ENCODE results near the gene SLC7A11.

SLC7A11 gene

GRCh38 chr4:138205531-138206233 is 36.5 kb downstream of the SLC7A11 start:
- no peak for DNase-seq

DNA sequence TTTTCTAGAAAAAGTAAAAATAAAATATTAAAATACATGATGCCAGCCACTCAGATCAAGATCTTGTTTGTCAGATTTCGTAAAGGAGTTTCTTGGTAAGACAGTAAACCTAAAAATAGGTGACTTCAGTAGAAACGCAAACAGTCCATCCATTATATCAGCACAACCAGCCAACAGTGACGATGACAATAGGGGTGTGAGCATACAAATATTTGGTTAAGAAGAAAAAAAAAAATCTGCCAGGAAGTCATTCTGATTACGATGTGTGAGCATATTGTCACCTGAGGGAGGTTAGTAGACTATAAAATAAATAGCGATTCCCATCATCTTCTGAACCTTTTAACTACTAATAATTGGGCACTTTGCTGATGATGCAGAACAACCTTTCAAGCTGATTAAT is 37.6 kb downstream of the SLC7A11 start:
- no peak for DNase-seq

GRCh38 chr4:138202686-138203085 is 39.5 kb downstream of the SLC7A11 start:
- DNase-seq, result no peak

DNA sequence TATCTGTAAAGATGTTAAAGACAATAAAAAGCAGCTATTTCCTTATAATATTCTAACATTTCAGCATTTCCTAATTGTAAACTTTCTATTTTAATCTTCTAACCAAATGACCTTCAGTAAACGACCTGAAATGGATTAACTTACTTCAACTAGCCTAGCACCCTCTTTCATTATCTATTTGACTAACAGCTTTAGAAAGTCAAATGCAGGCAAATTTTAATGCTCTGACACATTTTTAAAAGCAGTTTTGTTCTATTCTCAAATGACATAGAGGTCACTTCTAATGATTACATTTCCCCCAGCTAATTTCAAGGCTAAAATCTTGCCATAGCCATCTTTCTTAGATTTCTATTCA is 41.9 kb downstream of the SLC7A11 start:
- no peak for DNase-seq

DNA sequence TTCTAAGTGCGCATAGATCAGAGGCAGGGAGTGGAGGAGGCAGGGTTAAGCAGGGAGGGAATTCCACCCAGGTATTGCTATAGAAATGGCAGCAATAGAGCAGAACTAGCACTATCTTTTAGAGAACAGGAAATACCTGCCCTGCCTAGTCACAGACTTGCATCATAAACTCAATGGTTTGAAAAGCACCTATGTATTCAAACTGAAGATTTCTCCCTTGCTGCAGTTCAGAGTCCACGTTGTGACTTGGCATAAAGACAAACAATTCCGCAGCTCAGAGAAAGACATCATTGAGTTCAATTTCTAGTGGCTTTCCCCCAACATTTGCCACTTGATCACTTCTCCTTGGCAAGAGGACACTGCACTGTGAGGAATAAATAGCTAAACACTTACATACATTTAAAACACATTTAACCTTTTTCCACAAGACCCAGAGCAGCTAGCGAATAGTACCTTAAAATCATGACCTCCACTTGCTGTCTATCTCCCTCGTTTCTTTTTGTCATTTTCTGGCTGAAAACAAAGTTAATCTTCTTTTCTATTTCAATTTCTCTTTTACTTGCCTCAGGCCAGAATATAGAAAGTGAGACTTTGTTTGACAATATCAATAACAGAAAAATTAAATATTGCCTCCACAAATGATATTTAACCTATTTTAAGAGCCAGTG is 42.4 kb downstream of the SLC7A11 start:
- no peak for DNase-seq

DNA sequence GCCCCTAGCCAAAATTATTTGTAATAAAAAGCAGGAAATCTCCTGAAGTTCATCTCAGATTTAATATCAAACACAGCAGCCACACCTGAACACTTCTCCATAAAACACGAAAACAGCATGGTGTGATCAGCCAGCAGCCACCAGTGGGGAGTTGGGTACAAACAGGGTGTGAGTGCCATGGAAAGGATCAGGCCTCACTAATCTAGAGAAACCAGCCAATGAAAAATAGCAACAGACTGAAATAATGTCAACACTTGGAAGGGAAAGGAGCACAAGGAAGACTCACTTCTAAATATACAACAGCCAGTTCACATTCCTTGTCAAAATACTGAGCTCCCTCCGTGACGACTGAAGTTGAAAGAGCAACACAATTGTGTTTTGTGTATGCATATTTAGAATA is 46.0 kb downstream of the SLC7A11 start:
- no peak for DNase-seq

DNA sequence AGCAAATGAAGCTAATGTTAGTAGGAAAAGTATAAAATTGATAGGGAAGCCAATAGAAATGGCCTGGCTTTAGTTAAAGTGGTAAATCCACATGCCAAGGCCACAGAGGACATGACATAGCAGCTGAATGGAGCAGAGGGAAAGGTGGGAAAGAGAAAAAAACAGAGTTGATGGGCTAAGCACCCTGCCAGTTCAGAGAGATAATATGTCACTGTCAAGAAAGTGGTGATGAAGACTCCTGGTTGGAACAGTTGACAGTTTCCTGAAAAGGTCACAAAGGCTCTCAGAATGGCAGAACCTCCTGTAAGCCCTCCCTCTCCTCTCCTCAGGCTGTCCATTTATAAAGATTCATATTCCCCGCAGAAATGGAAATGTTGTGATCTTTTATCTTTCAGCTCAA is 48.2 kb downstream of the SLC7A11 start:
- DNase-seq, result no peak

DNA sequence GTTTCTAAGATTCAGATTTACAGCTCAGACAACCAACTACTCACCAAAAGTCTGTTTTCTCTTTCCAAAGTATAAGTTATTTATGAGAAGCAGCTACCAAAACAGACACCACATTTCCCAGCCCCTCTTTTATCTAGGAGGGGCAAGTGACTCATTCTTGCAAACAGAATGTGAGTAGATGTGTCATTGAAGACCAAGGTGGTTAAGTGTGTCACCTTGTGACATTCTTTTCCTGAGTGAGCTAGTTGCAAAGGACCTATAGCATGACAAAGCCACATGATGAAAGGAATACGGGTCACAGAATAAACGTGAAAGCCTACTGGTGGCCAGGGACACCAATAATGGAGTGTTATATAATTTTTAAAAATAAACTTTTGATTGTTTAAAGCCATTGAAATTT is 50.0 kb downstream of the SLC7A11 start:
- no peak for DNase-seq

GRCh38 chr4:138190452-138190858 is 51.7 kb downstream of the SLC7A11 start:
- no peak for DNase-seq

DNA sequence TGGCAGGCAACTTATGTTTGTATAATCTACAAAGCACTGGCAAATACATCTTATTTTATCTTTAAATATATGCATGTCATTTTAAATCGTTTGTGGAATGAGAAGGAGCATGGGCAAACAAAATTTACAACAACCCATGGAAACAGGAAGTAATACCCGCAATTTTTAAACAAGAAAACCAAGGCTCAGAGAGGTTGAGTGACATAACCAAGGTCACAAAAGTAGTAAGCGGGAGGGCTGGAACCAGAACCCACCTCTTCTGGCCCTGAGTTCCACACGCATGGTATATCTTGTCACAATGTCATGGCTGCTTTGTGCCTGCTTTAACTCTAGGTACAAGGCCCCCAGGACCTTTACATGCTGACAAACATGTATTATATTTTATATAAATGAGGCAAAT is 52.9 kb downstream of the SLC7A11 start:
- DNase-seq, result no peak

DNA sequence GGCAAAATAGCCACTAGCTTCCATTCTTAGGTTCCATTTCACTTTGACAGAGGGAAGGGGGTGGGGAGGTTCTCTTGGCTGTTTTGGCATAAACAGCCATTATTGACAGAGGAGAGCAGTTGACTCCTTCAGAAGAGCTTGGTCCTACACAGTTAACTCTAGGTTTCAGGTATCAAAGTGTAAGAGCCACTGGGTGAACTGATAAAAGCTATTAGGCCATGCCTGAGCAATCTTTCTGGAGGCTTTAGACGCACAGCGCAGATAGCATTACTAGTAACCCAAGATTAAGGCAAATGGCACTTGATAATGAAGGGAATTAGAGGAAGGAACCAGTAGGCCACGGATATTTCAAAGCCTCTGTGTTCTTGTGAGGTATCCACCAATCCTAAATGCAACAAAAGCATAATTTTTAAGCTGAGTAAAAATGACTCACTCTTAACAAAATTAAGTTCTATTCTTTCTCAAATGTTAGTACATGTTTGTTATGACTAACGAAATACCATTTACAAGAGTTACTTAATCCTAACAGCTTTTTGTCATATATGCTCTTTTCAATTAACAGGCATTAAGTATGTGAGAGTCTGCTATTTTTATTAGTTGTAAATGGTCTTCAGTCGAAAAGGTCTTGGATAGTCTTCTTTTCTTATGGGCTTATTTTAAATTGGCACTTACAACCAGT is 53.6 kb downstream of the SLC7A11 start:
- no peak for DNase-seq

- no peak for DNase-seq
These were observed 56.1 kb downstream of the SLC7A11 start for GRCh38 chr4:138185859-138186645.

GRCh38 chr4:138184886-138185285 is 57.3 kb downstream of the SLC7A11 start:
- DNase-seq, result no peak

DNA sequence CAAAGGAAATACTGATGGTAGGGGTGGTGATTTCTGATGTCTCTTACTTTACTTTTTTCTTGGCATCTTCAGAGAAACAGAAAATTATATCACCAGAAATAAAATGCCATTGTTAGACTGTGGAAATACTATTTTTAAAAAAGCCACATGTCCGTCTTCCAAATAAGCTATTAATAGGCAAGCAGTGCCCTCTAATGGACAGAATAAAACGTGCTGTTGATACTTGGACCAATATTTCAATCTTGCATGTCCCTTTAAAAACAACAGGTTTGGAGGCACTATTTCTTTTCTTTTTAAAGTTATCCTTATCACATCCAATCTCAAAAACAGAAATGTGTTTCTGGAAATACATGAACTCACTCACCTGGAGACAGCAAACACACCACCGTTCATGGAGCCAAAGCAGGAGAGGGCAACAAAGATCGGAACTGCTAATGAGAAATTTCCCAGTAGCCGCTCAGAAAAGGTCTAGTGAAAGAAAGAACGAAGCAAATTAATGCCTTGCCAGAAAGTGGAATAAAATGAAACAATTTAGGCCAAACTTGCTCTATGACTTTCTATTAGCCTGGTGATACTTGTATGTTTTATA is 59.2 kb downstream of the SLC7A11 start:
- DNase-seq, result no peak

GRCh38 chr4:138181287-138181686 is 60.9 kb downstream of the SLC7A11 start:
- DNase-seq, result no peak

DNA sequence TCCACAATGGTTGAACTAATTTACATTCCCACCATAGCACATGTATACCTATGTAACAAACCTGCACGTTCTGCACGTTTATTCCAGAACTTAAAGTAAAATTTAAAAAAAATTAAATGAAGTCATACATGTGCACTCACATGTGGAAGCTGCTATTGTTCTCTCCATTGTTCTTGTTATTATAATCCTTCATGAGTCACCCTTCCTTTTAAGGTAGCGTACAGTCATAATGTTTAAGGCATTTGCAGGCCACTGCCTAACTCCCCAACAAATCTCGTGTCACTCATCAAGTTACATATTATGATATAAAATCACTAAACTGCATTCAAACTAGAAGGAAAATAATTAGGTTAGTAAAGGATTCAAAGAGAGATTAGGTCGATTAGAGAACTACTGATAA is 63.6 kb downstream of the SLC7A11 start:
- no peak for DNase-seq

GRCh38 chr4:138177278-138177968 is 64.7 kb downstream of the SLC7A11 start:
- DNase-seq, result no peak

- DNase-seq, result no peak
These were observed 67.0 kb downstream of the SLC7A11 start for GRCh38 chr4:138174981-138175794.

GRCh38 chr4:138164208-138164607 is 77.9 kb downstream of the SLC7A11 start:
- no peak for DNase-seq

- DNase-seq, result no peak
These were observed 79.0 kb downstream of the SLC7A11 start for GRCh38 chr4:138163171-138163570.

DNA sequence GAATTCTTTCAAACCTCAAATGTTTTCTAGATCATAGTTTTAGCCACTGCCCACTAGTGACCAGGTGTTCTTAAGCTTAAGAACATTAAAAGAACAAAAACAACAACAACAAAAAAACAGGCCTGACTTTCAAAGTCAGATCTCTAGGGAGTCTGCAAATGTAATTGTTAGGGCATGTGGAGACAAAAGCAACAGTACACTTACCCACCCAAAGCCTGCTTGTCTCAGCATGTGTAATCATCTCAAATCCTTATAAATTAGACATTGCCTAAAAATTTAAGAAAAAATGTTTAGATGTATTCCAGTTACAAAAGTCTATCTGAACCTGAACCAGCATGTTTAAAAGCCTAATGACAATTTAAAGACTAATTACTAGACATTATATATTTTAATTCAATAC is 79.9 kb downstream of the SLC7A11 start:
- no peak for DNase-seq

DNA sequence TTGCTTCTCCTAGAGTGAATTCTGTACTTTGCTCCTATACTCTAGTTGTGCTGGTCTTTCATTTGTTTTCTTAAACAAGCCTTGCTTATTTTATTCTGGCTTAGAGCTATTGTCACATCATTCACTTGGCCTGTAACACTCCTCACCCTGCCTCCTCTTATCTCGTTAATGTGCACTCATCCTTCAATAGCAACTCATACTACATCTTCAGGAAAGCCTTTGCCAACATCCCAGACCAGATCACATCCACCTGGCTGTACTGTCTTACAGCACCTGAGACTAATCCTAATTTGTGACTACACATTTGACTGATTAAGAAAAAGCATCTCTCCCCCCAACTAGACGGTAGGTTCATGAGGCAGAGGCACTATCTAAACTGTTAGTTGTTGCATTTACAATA is 80.8 kb downstream of the SLC7A11 start:
- no peak for DNase-seq

All from CD4-positive, alpha-beta T cell treated with Interleukin-17A for 4 hours (primary cell).